WTC11 (cell line): ENCODE results near the gene OTUD7B. TPM values are rescaled to one million over a fixed set of nuclear protein-coding genes. Genes with fewer than 3 reads are reported as not detected.

Source experiments
- ATF1 ChIP-seq: sonication (generic); formaldehyde crosslinking; IDR thresholded peaks from 2 replicates; pipeline ENCODE4 v1.8.1; 2023; ENCODE audit warnings: mild to moderate bottlenecking, moderate library complexity, missing genetic modification reagents
- ELF4 ChIP-seq: sonication (generic); formaldehyde crosslinking; IDR thresholded peaks from 2 replicates; pipeline ENCODE4 v1.8.1; 2022; ENCODE audit warnings: low read depth, mild to moderate bottlenecking, moderate library complexity, missing genetic modification reagents
- ETV6 ChIP-seq: sonication (generic); formaldehyde crosslinking; IDR thresholded peaks from 2 replicates; pipeline ENCODE4 v1.8.1; 2022; ENCODE audit warnings: mild to moderate bottlenecking, missing genetic modification reagents
- GRHL2 ChIP-seq: fragments of 250-450 bp; sonication (Bioruptor Pico); IDR thresholded peaks from 2 replicates; pipeline ENCODE4 v1.8.0; 2022; ENCODE audit warnings: mild to moderate bottlenecking, moderate library complexity; ENCODE audit not compliant: insufficient replicate concordance, severe bottlenecking
- JUN ChIP-seq: sonication (generic); formaldehyde crosslinking; IDR thresholded peaks from 2 replicates; pipeline ENCODE4 v1.8.0; 2023; ENCODE audit warnings: mild to moderate bottlenecking, missing genetic modification reagents
- KAT7 ChIP-seq: sonication (generic); formaldehyde crosslinking; IDR thresholded peaks from 2 replicates; pipeline ENCODE4 v1.8.1; 2023; ENCODE audit warnings: missing genetic modification reagents, mild to moderate bottlenecking, borderline replicate concordance
- NR1H2 ChIP-seq: sonication (generic); formaldehyde crosslinking; IDR thresholded peaks from 2 replicates; pipeline ENCODE4 v1.9.0; 2021; ENCODE audit warnings: mild to moderate bottlenecking, moderate library complexity, missing genetic modification reagents
- NR2C2 ChIP-seq: sonication (generic); formaldehyde crosslinking; IDR thresholded peaks from 2 replicates; pipeline ENCODE4 v1.8.0; 2022; ENCODE audit warnings: mild to moderate bottlenecking, missing genetic modification reagents
- PRRX2 ChIP-seq: fragments of 250-450 bp; sonication (Bioruptor Pico); IDR thresholded peaks from 2 replicates; pipeline ENCODE4 v1.8.0; 2021; ENCODE audit warnings: mild to moderate bottlenecking
- RELA ChIP-seq: sonication (generic); formaldehyde crosslinking; IDR thresholded peaks from 2 replicates; pipeline ENCODE4 v1.8.1; 2022; ENCODE audit warnings: missing genetic modification reagents, mild to moderate bottlenecking, borderline replicate concordance
- SOX15 ChIP-seq: fragments of 250-450 bp; sonication (Bioruptor Pico); IDR thresholded peaks from 2 replicates; pipeline ENCODE4 v1.9.0; 2021; ENCODE audit warnings: mild to moderate bottlenecking
- TP53 ChIP-seq: sonication (generic); formaldehyde crosslinking; IDR thresholded peaks from 2 replicates; pipeline ENCODE4 v1.8.1; 2023; ENCODE audit warnings: mild to moderate bottlenecking, missing genetic modification reagents
- ZBTB21 ChIP-seq: sonication (generic); formaldehyde crosslinking; IDR thresholded peaks from 2 replicates; pipeline ENCODE4 v1.8.1; 2023; ENCODE audit warnings: mild to moderate bottlenecking, missing genetic modification reagents, borderline replicate concordance
- ZNF232 ChIP-seq: sonication (generic); formaldehyde crosslinking; IDR thresholded peaks from 2 replicates; pipeline ENCODE4 v1.8.0; 2022; ENCODE audit warnings: mild to moderate bottlenecking, missing genetic modification reagents
- ZNF317 ChIP-seq: sonication (generic); formaldehyde crosslinking; IDR thresholded peaks from 2 replicates; pipeline ENCODE4 v1.8.1; 2023; ENCODE audit warnings: low read depth, mild to moderate bottlenecking, moderate library complexity, missing genetic modification reagents, borderline replicate concordance
- ZNF671 ChIP-seq: fragments of 250-450 bp; sonication (Bioruptor Pico); IDR thresholded peaks from 2 replicates; pipeline ENCODE4 v1.8.0; 2021; ENCODE audit warnings: mild to moderate bottlenecking
- total RNA-seq: library from RNA; stranded (reverse); gene quantifications from 3 replicates; pipeline ENCODE4 v1.2.3, GENCODE V29; 2021
- TF ChIP-seq, protein P1 (sequence below): sonication (generic); formaldehyde crosslinking; IDR thresholded peaks from 2 replicates; pipeline ENCODE4 v1.8.1; 2023; ENCODE audit warnings: mild to moderate bottlenecking, missing genetic modification reagents, borderline replicate concordance
- TF ChIP-seq, protein P2 (sequence below): sonication (generic); formaldehyde crosslinking; IDR thresholded peaks from 2 replicates; pipeline ENCODE4 v1.8.1; 2022; ENCODE audit warnings: low read depth, mild to moderate bottlenecking, moderate library complexity, missing genetic modification reagents, borderline replicate concordance
- TF ChIP-seq, protein P3 (sequence below): sonication (generic); formaldehyde crosslinking; IDR thresholded peaks from 2 replicates; pipeline ENCODE4 v1.8.0; 2022; ENCODE audit warnings: mild to moderate bottlenecking, missing genetic modification reagents
- TF ChIP-seq, protein P4 (sequence below): sonication (generic); formaldehyde crosslinking; IDR thresholded peaks from 2 replicates; pipeline ENCODE4 v1.8.0; 2022; ENCODE audit warnings: missing genetic modification reagents
- TF ChIP-seq, protein P5 (sequence below): sonication (generic); formaldehyde crosslinking; IDR thresholded peaks from 2 replicates; pipeline ENCODE4 v1.8.1; 2023; ENCODE audit warnings: mild to moderate bottlenecking, moderate library complexity, missing genetic modification reagents
- TF ChIP-seq, protein P6 (sequence below): sonication (generic); formaldehyde crosslinking; IDR thresholded peaks from 2 replicates; pipeline ENCODE4 v1.8.0; 2023; ENCODE audit warnings: mild to moderate bottlenecking, missing genetic modification reagents
- TF ChIP-seq, protein P7 (sequence below): sonication (generic); formaldehyde crosslinking; IDR thresholded peaks from 2 replicates; pipeline ENCODE4 v1.8.1; 2022; ENCODE audit warnings: low read depth, missing genetic modification reagents, borderline replicate concordance

OTUD7B gene
- total RNA-seq, 1 experiment from 2014 or later = 21.0 TPM

DNA sequence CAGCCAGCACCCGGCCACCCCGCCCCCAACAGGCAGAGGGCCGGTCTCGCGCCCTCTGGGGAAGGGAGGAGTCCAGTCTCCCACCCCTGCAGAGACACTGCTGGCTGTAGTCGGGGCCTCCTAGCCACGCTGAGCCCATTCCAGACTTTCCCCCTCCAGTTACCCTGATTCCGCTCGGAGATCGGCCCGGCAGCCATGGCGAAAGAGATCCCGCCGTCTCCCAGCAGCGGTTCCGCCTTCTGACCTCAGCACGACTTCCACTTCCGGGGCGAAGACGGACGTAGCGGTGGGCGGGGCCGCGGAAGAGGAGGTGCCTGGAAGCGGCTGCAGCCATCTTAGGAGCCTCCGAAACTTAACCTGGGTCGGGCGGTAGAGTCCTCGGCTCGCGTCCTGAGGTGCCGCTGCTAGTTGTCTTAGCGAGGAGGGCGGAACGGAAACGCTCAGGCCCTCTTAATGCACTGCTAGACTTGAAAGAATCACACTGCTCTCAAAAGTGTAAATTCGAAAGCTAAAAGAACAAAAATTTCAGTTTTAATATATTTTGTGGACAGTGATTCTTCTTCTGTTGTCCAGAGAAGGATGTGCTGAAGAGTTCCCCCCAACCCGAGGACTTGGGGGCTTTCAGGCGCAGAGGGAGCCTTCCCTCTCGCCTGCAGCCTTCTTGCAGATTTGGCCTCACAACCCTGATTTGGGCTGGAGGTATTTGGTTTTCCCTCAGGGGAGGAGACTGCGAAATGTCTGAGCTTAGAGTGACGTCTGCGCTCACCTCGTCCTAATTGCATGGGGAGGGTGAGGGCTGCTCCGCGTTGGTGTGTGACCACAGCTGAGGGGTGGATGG, 82.7 kb downstream of the OTUD7B start, which contains the start of gene SF3B4 (continued):
- TF ChIP-seq, protein P1, sequence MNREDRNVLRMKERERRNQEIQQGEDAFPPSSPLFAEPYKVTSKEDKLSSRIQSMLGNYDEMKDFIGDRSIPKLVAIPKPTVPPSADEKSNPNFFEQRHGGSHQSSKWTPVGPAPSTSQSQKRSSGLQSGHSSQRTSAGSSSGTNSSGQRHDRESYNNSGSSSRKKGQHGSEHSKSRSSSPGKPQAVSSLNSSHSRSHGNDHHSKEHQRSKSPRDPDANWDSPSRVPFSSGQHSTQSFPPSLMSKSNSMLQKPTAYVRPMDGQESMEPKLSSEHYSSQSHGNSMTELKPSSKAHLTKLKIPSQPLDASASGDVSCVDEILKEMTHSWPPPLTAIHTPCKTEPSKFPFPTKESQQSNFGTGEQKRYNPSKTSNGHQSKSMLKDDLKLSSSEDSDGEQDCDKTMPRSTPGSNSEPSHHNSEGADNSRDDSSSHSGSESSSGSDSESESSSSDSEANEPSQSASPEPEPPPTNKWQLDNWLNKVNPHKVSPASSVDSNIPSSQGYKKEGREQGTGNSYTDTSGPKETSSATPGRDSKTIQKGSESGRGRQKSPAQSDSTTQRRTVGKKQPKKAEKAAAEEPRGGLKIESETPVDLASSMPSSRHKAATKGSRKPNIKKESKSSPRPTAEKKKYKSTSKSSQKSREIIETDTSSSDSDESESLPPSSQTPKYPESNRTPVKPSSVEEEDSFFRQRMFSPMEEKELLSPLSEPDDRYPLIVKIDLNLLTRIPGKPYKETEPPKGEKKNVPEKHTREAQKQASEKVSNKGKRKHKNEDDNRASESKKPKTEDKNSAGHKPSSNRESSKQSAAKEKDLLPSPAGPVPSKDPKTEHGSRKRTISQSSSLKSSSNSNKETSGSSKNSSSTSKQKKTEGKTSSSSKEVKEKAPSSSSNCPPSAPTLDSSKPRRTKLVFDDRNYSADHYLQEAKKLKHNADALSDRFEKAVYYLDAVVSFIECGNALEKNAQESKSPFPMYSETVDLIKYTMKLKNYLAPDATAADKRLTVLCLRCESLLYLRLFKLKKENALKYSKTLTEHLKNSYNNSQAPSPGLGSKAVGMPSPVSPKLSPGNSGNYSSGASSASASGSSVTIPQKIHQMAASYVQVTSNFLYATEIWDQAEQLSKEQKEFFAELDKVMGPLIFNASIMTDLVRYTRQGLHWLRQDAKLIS = no peak
- 0 out of 2 replicates have a peak, but pooled peaks have one; percentile 33 for TF ChIP-seq ZNF232
- TF ChIP-seq TP53 (CRISPR knock-in tag) = peak; percentile 83; the same call in 1 of the 2 replicates
- TF ChIP-seq ZNF671 = no peak
- TF ChIP-seq, protein P2, sequence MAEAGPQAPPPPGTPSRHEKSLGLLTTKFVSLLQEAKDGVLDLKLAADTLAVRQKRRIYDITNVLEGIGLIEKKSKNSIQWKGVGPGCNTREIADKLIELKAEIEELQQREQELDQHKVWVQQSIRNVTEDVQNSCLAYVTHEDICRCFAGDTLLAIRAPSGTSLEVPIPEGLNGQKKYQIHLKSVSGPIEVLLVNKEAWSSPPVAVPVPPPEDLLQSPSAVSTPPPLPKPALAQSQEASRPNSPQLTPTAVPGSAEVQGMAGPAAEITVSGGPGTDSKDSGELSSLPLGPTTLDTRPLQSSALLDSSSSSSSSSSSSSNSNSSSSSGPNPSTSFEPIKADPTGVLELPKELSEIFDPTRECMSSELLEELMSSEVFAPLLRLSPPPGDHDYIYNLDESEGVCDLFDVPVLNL = no peak
- no peak for TF ChIP-seq PRRX2
- peak; percentile 68; the same call in 1 of the 2 replicates for TF ChIP-seq ZBTB21 (CRISPR knock-in tag)
- TF ChIP-seq, protein P3, sequence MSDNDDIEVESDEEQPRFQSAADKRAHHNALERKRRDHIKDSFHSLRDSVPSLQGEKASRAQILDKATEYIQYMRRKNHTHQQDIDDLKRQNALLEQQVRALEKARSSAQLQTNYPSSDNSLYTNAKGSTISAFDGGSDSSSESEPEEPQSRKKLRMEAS (CRISPR knock-in tag) = peak; percentile 43; the same call in 1 of the 2 replicates
- no peak for TF ChIP-seq ATF1 (CRISPR knock-in tag)
- TF ChIP-seq, protein P4, sequence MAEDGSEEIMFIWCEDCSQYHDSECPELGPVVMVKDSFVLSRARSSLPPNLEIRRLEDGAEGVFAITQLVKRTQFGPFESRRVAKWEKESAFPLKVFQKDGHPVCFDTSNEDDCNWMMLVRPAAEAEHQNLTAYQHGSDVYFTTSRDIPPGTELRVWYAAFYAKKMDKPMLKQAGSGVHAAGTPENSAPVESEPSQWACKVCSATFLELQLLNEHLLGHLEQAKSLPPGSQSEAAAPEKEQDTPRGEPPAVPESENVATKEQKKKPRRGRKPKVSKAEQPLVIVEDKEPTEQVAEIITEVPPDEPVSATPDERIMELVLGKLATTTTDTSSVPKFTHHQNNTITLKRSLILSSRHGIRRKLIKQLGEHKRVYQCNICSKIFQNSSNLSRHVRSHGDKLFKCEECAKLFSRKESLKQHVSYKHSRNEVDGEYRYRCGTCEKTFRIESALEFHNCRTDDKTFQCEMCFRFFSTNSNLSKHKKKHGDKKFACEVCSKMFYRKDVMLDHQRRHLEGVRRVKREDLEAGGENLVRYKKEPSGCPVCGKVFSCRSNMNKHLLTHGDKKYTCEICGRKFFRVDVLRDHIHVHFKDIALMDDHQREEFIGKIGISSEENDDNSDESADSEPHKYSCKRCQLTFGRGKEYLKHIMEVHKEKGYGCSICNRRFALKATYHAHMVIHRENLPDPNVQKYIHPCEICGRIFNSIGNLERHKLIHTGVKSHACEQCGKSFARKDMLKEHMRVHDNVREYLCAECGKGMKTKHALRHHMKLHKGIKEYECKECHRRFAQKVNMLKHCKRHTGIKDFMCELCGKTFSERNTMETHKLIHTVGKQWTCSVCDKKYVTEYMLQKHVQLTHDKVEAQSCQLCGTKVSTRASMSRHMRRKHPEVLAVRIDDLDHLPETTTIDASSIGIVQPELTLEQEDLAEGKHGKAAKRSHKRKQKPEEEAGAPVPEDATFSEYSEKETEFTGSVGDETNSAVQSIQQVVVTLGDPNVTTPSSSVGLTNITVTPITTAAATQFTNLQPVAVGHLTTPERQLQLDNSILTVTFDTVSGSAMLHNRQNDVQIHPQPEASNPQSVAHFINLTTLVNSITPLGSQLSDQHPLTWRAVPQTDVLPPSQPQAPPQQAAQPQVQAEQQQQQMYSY = 0 out of 2 replicates have a peak, but pooled peaks have one; percentile 3
- no peak for TF ChIP-seq KAT7
- TF ChIP-seq SOX15 (CRISPR knock-in tag) = no peak
- TF ChIP-seq GRHL2 (CRISPR knock-in tag) = no peak
- TF ChIP-seq, protein P5, sequence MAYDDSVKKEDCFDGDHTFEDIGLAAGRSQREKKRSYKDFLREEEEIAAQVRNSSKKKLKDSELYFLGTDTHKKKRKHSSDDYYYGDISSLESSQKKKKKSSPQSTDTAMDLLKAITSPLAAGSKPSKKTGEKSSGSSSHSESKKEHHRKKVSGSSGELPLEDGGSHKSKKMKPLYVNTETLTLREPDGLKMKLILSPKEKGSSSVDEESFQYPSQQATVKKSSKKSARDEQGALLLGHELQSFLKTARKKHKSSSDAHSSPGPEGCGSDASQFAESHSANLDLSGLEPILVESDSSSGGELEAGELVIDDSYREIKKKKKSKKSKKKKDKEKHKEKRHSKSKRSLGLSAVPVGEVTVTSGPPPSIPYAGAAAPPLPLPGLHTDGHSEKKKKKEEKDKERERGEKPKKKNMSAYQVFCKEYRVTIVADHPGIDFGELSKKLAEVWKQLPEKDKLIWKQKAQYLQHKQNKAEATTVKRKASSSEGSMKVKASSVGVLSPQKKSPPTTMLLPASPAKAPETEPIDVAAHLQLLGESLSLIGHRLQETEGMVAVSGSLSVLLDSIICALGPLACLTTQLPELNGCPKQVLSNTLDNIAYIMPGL (CRISPR knock-in tag) = peak; percentile 79; the same call in 1 of the 2 replicates
- TF ChIP-seq, protein P6, sequence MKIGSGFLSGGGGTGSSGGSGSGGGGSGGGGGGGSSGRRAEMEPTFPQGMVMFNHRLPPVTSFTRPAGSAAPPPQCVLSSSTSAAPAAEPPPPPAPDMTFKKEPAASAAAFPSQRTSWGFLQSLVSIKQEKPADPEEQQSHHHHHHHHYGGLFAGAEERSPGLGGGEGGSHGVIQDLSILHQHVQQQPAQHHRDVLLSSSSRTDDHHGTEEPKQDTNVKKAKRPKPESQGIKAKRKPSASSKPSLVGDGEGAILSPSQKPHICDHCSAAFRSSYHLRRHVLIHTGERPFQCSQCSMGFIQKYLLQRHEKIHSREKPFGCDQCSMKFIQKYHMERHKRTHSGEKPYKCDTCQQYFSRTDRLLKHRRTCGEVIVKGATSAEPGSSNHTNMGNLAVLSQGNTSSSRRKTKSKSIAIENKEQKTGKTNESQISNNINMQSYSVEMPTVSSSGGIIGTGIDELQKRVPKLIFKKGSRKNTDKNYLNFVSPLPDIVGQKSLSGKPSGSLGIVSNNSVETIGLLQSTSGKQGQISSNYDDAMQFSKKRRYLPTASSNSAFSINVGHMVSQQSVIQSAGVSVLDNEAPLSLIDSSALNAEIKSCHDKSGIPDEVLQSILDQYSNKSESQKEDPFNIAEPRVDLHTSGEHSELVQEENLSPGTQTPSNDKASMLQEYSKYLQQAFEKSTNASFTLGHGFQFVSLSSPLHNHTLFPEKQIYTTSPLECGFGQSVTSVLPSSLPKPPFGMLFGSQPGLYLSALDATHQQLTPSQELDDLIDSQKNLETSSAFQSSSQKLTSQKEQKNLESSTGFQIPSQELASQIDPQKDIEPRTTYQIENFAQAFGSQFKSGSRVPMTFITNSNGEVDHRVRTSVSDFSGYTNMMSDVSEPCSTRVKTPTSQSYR (CRISPR knock-in tag) = peak; percentile 60; the same call in 1 of the 2 replicates
- TF ChIP-seq ELF4 (CRISPR knock-in tag) = no peak
- no peak for TF ChIP-seq NR1H2 (CRISPR knock-in tag)
- TF ChIP-seq JUN (CRISPR knock-in tag) = no peak
- TF ChIP-seq NR2C2 (CRISPR knock-in tag) = peak; percentile 97
- no peak for TF ChIP-seq RELA (CRISPR knock-in tag)
- peak; percentile 51; the same call in 1 of the 2 replicates for TF ChIP-seq ETV6 (CRISPR knock-in tag)
- TF ChIP-seq ZNF317 (CRISPR knock-in tag) = no peak
- TF ChIP-seq, protein P7, sequence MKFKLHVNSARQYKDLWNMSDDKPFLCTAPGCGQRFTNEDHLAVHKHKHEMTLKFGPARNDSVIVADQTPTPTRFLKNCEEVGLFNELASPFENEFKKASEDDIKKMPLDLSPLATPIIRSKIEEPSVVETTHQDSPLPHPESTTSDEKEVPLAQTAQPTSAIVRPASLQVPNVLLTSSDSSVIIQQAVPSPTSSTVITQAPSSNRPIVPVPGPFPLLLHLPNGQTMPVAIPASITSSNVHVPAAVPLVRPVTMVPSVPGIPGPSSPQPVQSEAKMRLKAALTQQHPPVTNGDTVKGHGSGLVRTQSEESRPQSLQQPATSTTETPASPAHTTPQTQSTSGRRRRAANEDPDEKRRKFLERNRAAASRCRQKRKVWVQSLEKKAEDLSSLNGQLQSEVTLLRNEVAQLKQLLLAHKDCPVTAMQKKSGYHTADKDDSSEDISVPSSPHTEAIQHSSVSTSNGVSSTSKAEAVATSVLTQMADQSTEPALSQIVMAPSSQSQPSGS (CRISPR knock-in tag) = no peak
